ENCODE data around the gene EYS. TPM values are rescaled to one million over a fixed set of nuclear protein-coding genes. Genes with fewer than 3 reads are reported as not detected.

Gene EYS
- polyA plus RNA-seq, 1 experiment: not detected

GRCh38 chr6:64683682-64684081 is 1023.3 kb downstream of the EYS start:
- no peak for DNase-seq (ENCODE audit: low read depth, low spot score)
- Histone ChIP-seq H3K27ac (ENCODE audit: low read depth, low read length) (no peak overlapping the region), H3K4me3 (ENCODE audit: low read depth, low read length) (no peak overlapping the region), H3K27me3 (ENCODE audit: control insufficient read depth, insufficient read depth, low read length) (no peaks in the 10 kb centered on the region), H3K9me3 (ENCODE audit: control insufficient read depth, insufficient read depth, low read length) (no peaks in the 10 kb centered on the region)
- ChIA-PET POLR2A (no interaction called here), CTCF (no interaction called here)
- TF ChIP-seq CTCF (IDR thresholded peaks at IDR 0.05; ENCODE audit: low read depth, low read length): no peak

GRCh38 chr6:64681416-64682160 is 1025.4 kb downstream of the EYS start:
- H3K27ac ChIP-seq (ENCODE audit: low read depth, low read length): no peak overlapping the region
- no peak for TF ChIP-seq CTCF (IDR thresholded peaks at IDR 0.05; ENCODE audit: low read depth, low read length)
- H3K9me3 ChIP-seq (ENCODE audit: control insufficient read depth, insufficient read depth, low read length): no peaks in the 10 kb centered on the region
- no peaks in the 10 kb centered on the region for H3K27me3 ChIP-seq (ENCODE audit: control insufficient read depth, insufficient read depth, low read length)
- H3K4me3 ChIP-seq (ENCODE audit: low read depth, low read length): no peak overlapping the region
- ChIA-PET POLR2A (no interaction called here), CTCF (no interaction called here)
- no peak for DNase-seq (ENCODE audit: low read depth, low spot score)

GRCh38 chr6:64680446-64680845 is 1026.6 kb downstream of the EYS start:
- Histone ChIP-seq H3K27me3 (ENCODE audit: control insufficient read depth, insufficient read depth, low read length) (no peaks in the 10 kb centered on the region), H3K9me3 (ENCODE audit: control insufficient read depth, insufficient read depth, low read length) (no peaks in the 10 kb centered on the region), H3K27ac (ENCODE audit: low read depth, low read length) (no peak overlapping the region), H3K4me3 (ENCODE audit: low read depth, low read length) (no peak overlapping the region)
- ChIA-PET CTCF (no interaction called here), POLR2A (no interaction called here)
- no peak for TF ChIP-seq CTCF (IDR thresholded peaks at IDR 0.05; ENCODE audit: low read depth, low read length)
- no peak for DNase-seq (ENCODE audit: low read depth, low spot score)

GRCh38 chr6:64679416-64679815 is 1027.6 kb downstream of the EYS start:
- no peak overlapping the region for H3K27ac ChIP-seq (ENCODE audit: low read depth, low read length)
- CTCF ChIA-PET: no interaction called here
- no peak for TF ChIP-seq CTCF (IDR thresholded peaks at IDR 0.05; ENCODE audit: low read depth, low read length)
- H3K27me3 ChIP-seq (ENCODE audit: control insufficient read depth, insufficient read depth, low read length): no peaks in the 10 kb centered on the region
- H3K9me3 ChIP-seq (ENCODE audit: control insufficient read depth, insufficient read depth, low read length): no peaks in the 10 kb centered on the region
- DNase-seq (ENCODE audit: low read depth, low spot score): no peak
- POLR2A ChIA-PET: no interaction called here
- H3K4me3 ChIP-seq (ENCODE audit: low read depth, low read length): no peak overlapping the region

- H3K9me3 ChIP-seq (ENCODE audit: control insufficient read depth, insufficient read depth, low read length): no peaks in the 10 kb centered on the region
- no peak overlapping the region for H3K27ac ChIP-seq (ENCODE audit: low read depth, low read length)
- H3K4me3 ChIP-seq (ENCODE audit: low read depth, low read length): no peak overlapping the region
- no peak for DNase-seq (ENCODE audit: low read depth, low spot score)
- CTCF ChIA-PET: no interaction called here
- TF ChIP-seq CTCF (IDR thresholded peaks at IDR 0.05; ENCODE audit: low read depth, low read length): no peak
- POLR2A ChIA-PET: no interaction called here
- no peaks in the 10 kb centered on the region for H3K27me3 ChIP-seq (ENCODE audit: control insufficient read depth, insufficient read depth, low read length)
These were observed 1034.4 kb downstream of the EYS start for GRCh38 chr6:64672651-64673050.

Measured in AG04450 (cell line).